Mucosa of descending colon (tissue), 3 donors: ENCODE measurements around the gene STX8. TPM values are rescaled to one million over a fixed set of nuclear protein-coding genes. Genes with fewer than 3 reads are reported as not detected.
"Not testable (repeated sequence)": the region's sequence is repeated elsewhere in the genome, so short reads cannot be mapped to it uniquely, and the experiment has no call there.

Experiments
- ATAC-seq: fragments of 200-7000 bp; cut with Tn5 transposase; one replicate; pipeline ENCODE4 v1.9.1; 2020; ENCODE audit warnings: mild to moderate bottlenecking, moderate library complexity
- DNase-seq, 3 donors: peaks; one replicate each; pipeline ENCODE4 v3.0.0-alpha.2; 2020
- H3K36me3 ChIP-seq: fragments of 200-600 bp; one replicate; pipeline ENCODE4 v1.8.0; 2021; ENCODE audit warnings: low read depth, mild to moderate bottlenecking
- H3K4me1 ChIP-seq: fragments of 200-600 bp; one replicate; pipeline ENCODE4 v1.8.0; 2021; ENCODE audit warnings: low read depth, mild to moderate bottlenecking
- H3K4me3 ChIP-seq: fragments of 200-600 bp; one replicate; pipeline ENCODE4 v1.8.0; 2021; ENCODE audit warnings: mild to moderate bottlenecking
- H3K9me3 ChIP-seq: fragments of 200-600 bp; one replicate; pipeline ENCODE4 v1.8.0; 2021; ENCODE audit warnings: mild to moderate bottlenecking
- CTCF ChIP-seq: fragments of 200-600 bp; IDR thresholded peaks from one replicate; pipeline ENCODE4 v1.8.0; 2022; ENCODE audit warnings: antibody characterized with exemption, mild to moderate bottlenecking
- intact Hi-C, 2 donors: fragments of 100-400 bp; cut with DNase I in 1 of 2; cut with micrococcal nuclease in 1 of 2; formaldehyde crosslinking; loops; one replicate each; pipeline versions ENCODE4 v1.11.0 to v1.11.1; 2022; cut with DNase I, micrococcal nuclease
- total RNA-seq, 3 donors: library from RNA; stranded (reverse); fragmentation: NEBNext Ultra II Directional in 2 of 3; extraction: Animal tissue kit (Norgen Biotek cat#: 25700) in 2 of 3; gene quantifications; one replicate each; pipeline versions ENCODE4 v1.2.1 to v1.2.4, GENCODE V29; 2021 to 2023
- donor health status: DM: no; HTN: no; CAD: no; lungs with moderate emphysema.
- donor health status: DM: no; HTN: no; CAD: no.
- donor health status: DM: no; HTN: yes; CAD: no.

STX8 gene
- total RNA-seq, 3 donors from 2014 or later = 45.1 to 62.5 (median 54.4) TPM

GRCh38 chr17:9350080-9350479 is 225.5 kb downstream of the STX8 start:
- H3K9me3 ChIP-seq = no peaks in the 10 kb centered on the region
- no peaks in the 10 kb centered on the region for H3K4me1 ChIP-seq
- intact Hi-C loops = no loop called here
- DNase-seq (no peak), ATAC-seq (no peak)
- H3K36me3 ChIP-seq = no peaks in the 10 kb centered on the region
- TF ChIP-seq CTCF = no peak
- H3K4me3 ChIP-seq = no peak overlapping the region

- H3K4me1 ChIP-seq = no peaks in the 10 kb centered on the region
- H3K9me3 ChIP-seq = no peaks in the 10 kb centered on the region
- TF ChIP-seq CTCF = no peak
- intact Hi-C loops = no loop called here
- DNase-seq (no peak), ATAC-seq (no peak)
- no peak overlapping the region for H3K4me3 ChIP-seq
- H3K36me3 ChIP-seq = no peaks in the 10 kb centered on the region
These were observed 229.2 kb downstream of the STX8 start for GRCh38 chr17:9346296-9346926.

- DNase-seq = no peak
- TF ChIP-seq CTCF = no peak
- no peak for ATAC-seq
These were observed 232.1 kb downstream of the STX8 start for GRCh38 chr17:9343516-9343915.

GRCh38 chr17:9342225-9342624 is 233.4 kb downstream of the STX8 start:
- TF ChIP-seq CTCF = no peak
- intact Hi-C loops = no loop called here
- ATAC-seq = no peak
- no peaks in the 10 kb centered on the region for H3K4me1 ChIP-seq
- no peaks in the 10 kb centered on the region for H3K36me3 ChIP-seq
- H3K4me3 ChIP-seq = no peak overlapping the region
- no peak for DNase-seq
- no peaks in the 10 kb centered on the region for H3K9me3 ChIP-seq

More at GRCh38 chr17:9343516-9343915, 232.1 kb downstream of the STX8 start:
- Histone ChIP-seq H3K4me3 (no peak overlapping the region), H3K4me1 (no peaks in the 10 kb centered on the region), H3K36me3 (no peaks in the 10 kb centered on the region), H3K9me3 (no peaks in the 10 kb centered on the region)
- intact Hi-C loops = no loop called here

- H3K9me3 ChIP-seq = peaks cover 6% of the 10 kb centered on the region
- no peak overlapping the region for H3K4me3 ChIP-seq
- no peak for DNase-seq
- no peak for TF ChIP-seq CTCF
- intact Hi-C loops = no loop called here
- H3K4me1 ChIP-seq = no peaks in the 10 kb centered on the region
- no peak for ATAC-seq
- no peaks in the 10 kb centered on the region for H3K36me3 ChIP-seq
These were observed 235.7 kb downstream of the STX8 start for GRCh38 chr17:9339958-9340357.

GRCh38 chr17:9339482-9339881 is 236.1 kb downstream of the STX8 start:
- DNase-seq, H3K36me3 ChIP-seq, H3K4me1 ChIP-seq, ATAC-seq, H3K4me3 ChIP-seq, intact Hi-C loops: not testable (repeated sequence)
- peaks cover 11% of the 10 kb centered on the region for H3K9me3 ChIP-seq
